Neural progenitor cell (in vitro differentiated cells): ENCODE results near the gene MOSPD2.

ENCODE experiments used
- CTCF ChIP-seq: fragments of 200-600 bp; sonication (generic); IDR thresholded peaks from 2 replicates; pipeline ENCODE4 v1.5.1; 2017; ENCODE audit warnings: antibody characterized with exemption, mild to moderate bottlenecking
- EZH2 ChIP-seq: fragments of 200-600 bp; sonication (generic); IDR thresholded peaks from 2 replicates; pipeline ENCODE4 v1.6.1; 2017; ENCODE audit warnings: antibody characterized with exemption, mild to moderate bottlenecking, moderate library complexity
- EZH2phosphoT487 ChIP-seq: fragments of 200-600 bp; sonication (generic); IDR thresholded peaks from 2 replicates; pipeline ENCODE4 v1.6.1; 2017; ENCODE audit warnings: antibody characterized with exemption

- no peak for TF ChIP-seq CTCF
- TF ChIP-seq EZH2phosphoT487, result no peak
- TF ChIP-seq EZH2, result no peak
Observed at GRCh38 chrX:14923761-14924160, 50.5 kb downstream of the MOSPD2 start.
